ENCODE data around the gene PREX1.

GRCh38 chr20:48656137-48656536, 171.7 kb downstream of the PREX1 start:
- TF ChIP-seq ARNTL (CRISPR knock-in tag; IDR thresholded peaks at IDR 0.05; ENCODE audit: borderline replicate concordance, low read depth), result no peak
- TF ChIP-seq SNAI2 (CRISPR knock-in tag; IDR thresholded peaks at IDR 0.05), result no peak
- TF ChIP-seq ZFP30 (CRISPR knock-in tag; IDR thresholded peaks at IDR 0.05), result no peak
- no peak for TF ChIP-seq TCF4 (CRISPR knock-in tag; IDR thresholded peaks at IDR 0.05; ENCODE audit: borderline replicate concordance)
- TF ChIP-seq GLIS3 (CRISPR knock-in tag; IDR thresholded peaks at IDR 0.05), result no peak
- no peak for TF ChIP-seq ESRRG (CRISPR knock-in tag; IDR thresholded peaks at IDR 0.05)
- TF ChIP-seq RARB (CRISPR knock-in tag; IDR thresholded peaks at IDR 0.05), result no peak
- no peak for TF ChIP-seq CREB5 (CRISPR knock-in tag; IDR thresholded peaks at IDR 0.05; ENCODE audit: low read depth)
